HCT116 (cell line): ENCODE results near the gene PFKP. TPM values are rescaled to one million over a fixed set of nuclear protein-coding genes. Genes with fewer than 3 reads are reported as not detected.

ENCODE experiments used
- ATAC-seq: fragments of 200-7000 bp; cut with Tn5 transposase; 2 replicates; pipeline ENCODE4 v1.9.1; 2020; ENCODE audit warnings: mild to moderate bottlenecking, moderate library complexity
- BruUV-seq: library from RNA; stranded (reverse); fragments of 400-500 nt; replicated peaks from 2 replicates; lab custom pipeline; 2021; lab: Mats Ljungman, UMichigan
- CTCF ChIA-PET: fragments of 300-600 bp; sonication (Branson Sonifier 250); formaldehyde crosslinking; loops from one replicate; lab custom pipeline; 2021; ENCODE audit warnings: antibody characterized with exemption; lab: Charles Lee
- POLR2A ChIA-PET: fragments of 300-600, 350-600 bp; sonication (Branson Sonifier 250); formaldehyde crosslinking; loops from one replicate; lab custom pipeline; 2021; ENCODE audit warnings: antibody characterized with exemption; lab: Charles Lee
- RAD21 ChIA-PET, 2 experiments: fragments of 300-600 bp; sonication (Branson Sonifier 250); formaldehyde crosslinking; loops; one replicate each; lab custom pipeline; 2023; ENCODE audit warnings: low total read pairs in 2 of 2; ENCODE audit not compliant: uncharacterized antibody in 2 of 2, unreplicated experiment in 2 of 2, low non-redundant PET in 1 of 2; lab: Charles Lee
- DNase-seq: peaks from one replicate; pipeline ENCODE4 v3.0.0-alpha.2; 2010; ENCODE audit warnings: low read depth, low spot score
- H2AFZ ChIP-seq: fragments of 200-600 bp; shearing (Covaris generic), sonication (generic); 2 replicates; pipeline ENCODE4 v1.6.1; 2017; ENCODE audit warnings: low read depth, mixed run types, mixed read lengths, antibody characterized with exemption, low read length; ENCODE audit not compliant: poor library complexity, severe bottlenecking
- H3K27ac ChIP-seq: 2 replicates; pipeline ENCODE4 v1.5.1; 2012; ENCODE audit warnings: low read depth, low read length
- H3K27me3 ChIP-seq: fragments of 200-600 bp; sonication (generic); 2 replicates; pipeline ENCODE4 v1.6.1; 2016; ENCODE audit warnings: mixed run types, low read length, mixed read lengths; ENCODE audit not compliant: insufficient read depth
- H3K36me3 ChIP-seq, 2 experiments: fragments of 200-500 bp in 1 of 2; fragments of 200-600 bp in 1 of 2; sonication (Bioruptor generic) in 1 of 2; sonication (generic) in 1 of 2; 2 replicates each; pipeline versions ENCODE4 v1.5.1 to v1.6.1; 2014 to 2016; ENCODE audit warnings: low read length in 2 of 2, inconsistent platforms in 1 of 2, mixed read lengths in 1 of 2, mixed run types in 1 of 2; ENCODE audit not compliant: insufficient read depth in 2 of 2, control insufficient read depth in 1 of 2
- H3K4me1 ChIP-seq, 2 experiments: fragments of 200-600 bp in 1 of 2; sonication (generic) in 1 of 2; 2 replicates each; pipeline versions ENCODE4 v1.5.1 to v1.6.1; 2012 to 2017; ENCODE audit warnings: low read length in 2 of 2, inconsistent platforms in 1 of 2, mild to moderate bottlenecking in 1 of 2, mixed read lengths in 1 of 2, mixed run types in 1 of 2, moderate library complexity in 1 of 2; ENCODE audit not compliant: insufficient read depth in 2 of 2, control insufficient read depth in 1 of 2
- H3K4me2 ChIP-seq: fragments of 200-600 bp; sonication (generic); 2 replicates; pipeline ENCODE4 v1.6.1; 2017; ENCODE audit warnings: mixed run types, low read length, mixed read lengths
- H3K4me3 ChIP-seq, 2 experiments: fragments of 200-600 bp in 1 of 2; sonication (generic) in 1 of 2; replicated peaks in 1 of 2; 2 replicates each; pipeline ENCODE4 v1.5.1; 2011 to 2016; ENCODE audit warnings: low read length in 2 of 2, control low read depth in 1 of 2, low read depth in 1 of 2, mild to moderate bottlenecking in 1 of 2, mixed read lengths in 1 of 2, mixed run types in 1 of 2
- H3K79me2 ChIP-seq: fragments of 200-600 bp; sonication (generic); 2 replicates; pipeline ENCODE4 v1.6.1; 2017; ENCODE audit warnings: mild to moderate bottlenecking, mixed run types, low read length, moderate library complexity, mixed read lengths; ENCODE audit not compliant: insufficient read depth
- H3K9ac ChIP-seq: fragments of 200-600 bp; sonication (generic); 2 replicates; pipeline ENCODE4 v1.6.1; 2016; ENCODE audit warnings: low read length, mixed read lengths
- H3K9me2 ChIP-seq: fragments of 200-600 bp; sonication (generic), shearing (Covaris generic); 2 replicates; pipeline ENCODE4 v1.6.1; 2017; ENCODE audit warnings: mixed run types, mild to moderate bottlenecking, moderate library complexity; ENCODE audit not compliant: insufficient read depth
- H3K9me3 ChIP-seq, 2 experiments: fragments of 200-500 bp in 1 of 2; fragments of 200-600 bp in 1 of 2; sonication (Bioruptor generic) in 1 of 2; sonication (generic) in 1 of 2; 2 replicates each; pipeline ENCODE4 v1.6.1; 2014 to 2017; ENCODE audit warnings: low read length in 2 of 2, mixed read lengths in 2 of 2, inconsistent platforms in 1 of 2, low read depth in 1 of 2, mild to moderate bottlenecking in 1 of 2, mixed run types in 1 of 2, moderate library complexity in 1 of 2; ENCODE audit not compliant: control insufficient read depth in 1 of 2, insufficient read depth in 1 of 2
- H4K20me1 ChIP-seq: fragments of 200-600 bp; sonication (generic), shearing (Covaris generic); 2 replicates; pipeline ENCODE4 v1.6.1; 2017; ENCODE audit warnings: mixed run types, mild to moderate bottlenecking, moderate library complexity; ENCODE audit not compliant: insufficient read depth
- EGR1 ChIP-seq: IDR thresholded peaks from 2 replicates; pipeline ENCODE4 v1.6.1; 2012; ENCODE audit warnings: low read depth
- FOSL1 ChIP-seq: IDR thresholded peaks from 2 replicates; pipeline ENCODE4 v1.6.1; 2012; ENCODE audit warnings: low read depth
- JUND ChIP-seq: IDR thresholded peaks from 2 replicates; pipeline ENCODE4 v1.6.1; 2012
- SRF ChIP-seq: IDR thresholded peaks from 2 replicates; pipeline ENCODE4 v1.6.1; 2012; ENCODE audit warnings: low read depth
- intact Hi-C: fragments of 100-400 bp; cut with micrococcal nuclease; formaldehyde crosslinking; loops from 2 replicates; pipeline ENCODE4 v1.10.0; 2022
- total RNA-seq: library from RNA; stranded (reverse); gene quantifications from one replicate; pipeline ENCODE4 v1.2.1, GENCODE V29; 2021; ENCODE audit not compliant: unreplicated experiment
- TF ChIP-seq, protein P1 (sequence below), 3 experiments: fragments of 200-600 bp in 1 of 3; sonication (generic) in 1 of 3; IDR thresholded peaks in 2 of 3; conservative IDR thresholded peaks in 1 of 3; 2 replicates each; pipeline ENCODE4 v1.5.1; 2012 to 2017; ENCODE audit warnings: low read depth in 2 of 3, low read length in 2 of 3, antibody characterized with exemption in 1 of 3, borderline replicate concordance in 1 of 3, control low read depth in 1 of 3, mild to moderate bottlenecking in 1 of 3, mixed read lengths in 1 of 3, mixed run types in 1 of 3, moderate library complexity in 1 of 3; ENCODE audit not compliant: insufficient read depth in 1 of 3
- TF ChIP-seq, protein P2 (sequence below): IDR thresholded peaks from 2 replicates; pipeline ENCODE4 v1.6.1; 2012

PFKP gene
- total RNA-seq, 1 experiment from 2014 or later = 237 TPM

DNA sequence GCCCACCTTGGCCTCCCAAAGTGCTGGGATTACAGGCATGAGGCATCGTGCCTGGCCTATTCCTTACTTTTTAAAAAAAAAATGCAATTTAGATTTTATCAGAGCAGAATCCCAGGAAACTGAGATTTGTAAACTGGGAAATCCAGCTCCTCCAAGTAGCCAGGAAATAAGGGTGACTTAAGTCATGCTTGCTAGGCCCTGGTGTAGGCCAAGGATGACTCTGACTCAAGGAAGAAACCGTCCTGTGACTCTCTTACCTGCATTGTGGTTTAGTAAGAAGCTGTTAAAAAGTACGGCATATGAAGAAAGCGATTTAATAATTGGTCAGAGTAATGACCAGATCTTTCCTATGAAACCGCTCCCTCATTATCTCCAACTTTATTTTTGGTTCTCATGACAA is 10.2 kb downstream of the PFKP start:
- CTCF ChIA-PET = no interaction called here

DNA sequence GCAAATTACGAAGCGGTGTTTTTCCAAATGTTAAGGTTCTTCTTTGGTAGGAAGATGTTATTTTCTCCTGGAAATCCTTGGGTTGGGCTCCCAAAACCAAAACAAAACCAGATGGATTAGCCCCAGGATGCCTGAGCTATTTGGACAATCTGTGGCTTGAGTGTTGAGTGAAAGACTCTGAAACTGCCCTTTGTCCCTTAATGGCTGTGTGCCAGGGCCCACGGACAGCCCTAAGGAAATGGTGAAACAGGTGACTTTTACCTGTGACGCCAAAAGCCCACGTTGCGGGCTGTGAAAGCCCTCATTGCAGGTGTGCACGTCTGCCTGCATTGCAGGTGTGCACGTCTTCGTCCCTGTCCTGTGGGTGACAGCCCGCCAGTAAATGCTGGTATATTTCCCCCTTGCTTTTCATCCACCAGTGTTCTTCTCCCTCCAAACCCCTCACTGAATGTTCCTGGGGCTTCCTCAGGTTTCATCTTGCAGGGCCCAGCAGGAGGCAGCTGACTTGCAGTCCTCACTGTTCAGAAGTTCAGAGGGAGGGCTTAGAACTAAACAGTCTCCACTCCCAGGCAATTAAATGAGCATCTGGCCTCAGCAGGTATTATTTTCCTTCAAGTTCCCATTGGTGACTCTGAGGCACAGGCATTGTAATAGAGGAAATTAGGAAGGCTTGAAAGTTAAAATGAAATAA is 10.7 kb downstream of the PFKP start:
- Histone ChIP-seq H3K9ac (0 out of 2 replicates have a peak overlapping the region, but pooled peaks have one; percentile 6), H3K27ac (peak overlapping the region; percentile 2; the same call in 1 of the 2 replicates), H3K4me3 (no peak overlapping the region), H3K36me3 (peaks cover 11 to 31% of the 10 kb centered on the region in 2 experiments; a peak in 3 of 4 replicates), H3K4me1 (peaks cover 29 to 46% of the 10 kb centered on the region in 2 experiments), H3K9me3 (no peaks in the 10 kb centered on the region), H3K79me2 (peaks cover 98% of the 10 kb centered on the region), H3K27me3 (no peaks in the 10 kb centered on the region), H2AFZ (no peak overlapping the region), H4K20me1 (peaks cover 32% of the 10 kb centered on the region; the same call in 1 of the 2 replicates), H3K4me2 (peak overlapping the region; percentile 2; the same call in 1 of the 2 replicates), H3K9me2 (no peaks in the 10 kb centered on the region)
- peak; percentile 46; the same call in 1 of the 2 replicates for ATAC-seq
- no peak for DNase-seq
- TF ChIP-seq, protein P1, sequence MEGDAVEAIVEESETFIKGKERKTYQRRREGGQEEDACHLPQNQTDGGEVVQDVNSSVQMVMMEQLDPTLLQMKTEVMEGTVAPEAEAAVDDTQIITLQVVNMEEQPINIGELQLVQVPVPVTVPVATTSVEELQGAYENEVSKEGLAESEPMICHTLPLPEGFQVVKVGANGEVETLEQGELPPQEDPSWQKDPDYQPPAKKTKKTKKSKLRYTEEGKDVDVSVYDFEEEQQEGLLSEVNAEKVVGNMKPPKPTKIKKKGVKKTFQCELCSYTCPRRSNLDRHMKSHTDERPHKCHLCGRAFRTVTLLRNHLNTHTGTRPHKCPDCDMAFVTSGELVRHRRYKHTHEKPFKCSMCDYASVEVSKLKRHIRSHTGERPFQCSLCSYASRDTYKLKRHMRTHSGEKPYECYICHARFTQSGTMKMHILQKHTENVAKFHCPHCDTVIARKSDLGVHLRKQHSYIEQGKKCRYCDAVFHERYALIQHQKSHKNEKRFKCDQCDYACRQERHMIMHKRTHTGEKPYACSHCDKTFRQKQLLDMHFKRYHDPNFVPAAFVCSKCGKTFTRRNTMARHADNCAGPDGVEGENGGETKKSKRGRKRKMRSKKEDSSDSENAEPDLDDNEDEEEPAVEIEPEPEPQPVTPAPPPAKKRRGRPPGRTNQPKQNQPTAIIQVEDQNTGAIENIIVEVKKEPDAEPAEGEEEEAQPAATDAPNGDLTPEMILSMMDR (IDR thresholded peaks at IDR 0.05 in 2 of 3, conservative IDR thresholded peaks at IDR 0.05 in 1 of 3; ENCODE audit: borderline replicate concordance in 1 of 3, insufficient read depth in 1 of 3, low read depth in 2 of 3, low read length in 2 of 3) = 0 out of 6 replicates have a peak, but pooled peaks of 1 of the 3 experiments have one; percentile 5
- TF ChIP-seq SRF = no peak
- ChIA-PET CTCF (no interaction called here), POLR2A (no interaction called here), RAD21 (no interaction called here)
- no TSS peak for BruUV-seq
- intact Hi-C loops = no loop called here

More for the DNA sequence above, 10.2 kb downstream of the PFKP start:
- peaks cover 98% of the 10 kb centered on the region for H3K79me2 ChIP-seq
- H4K20me1 ChIP-seq = peaks cover 32% of the 10 kb centered on the region; the same call in 1 of the 2 replicates
- ATAC-seq = no peak
- 0 out of 2 replicates have a peak overlapping the region, but pooled peaks have one; percentile 2 for H3K27ac ChIP-seq
- H3K4me1 ChIP-seq = peaks cover 29 to 51% of the 10 kb centered on the region in 2 experiments
- no peaks in the 10 kb centered on the region for H3K9me3 ChIP-seq
- no peak for TF ChIP-seq JUND
- no peak for TF ChIP-seq EGR1
- TF ChIP-seq FOSL1 = no peak
- TF ChIP-seq, protein P2, sequence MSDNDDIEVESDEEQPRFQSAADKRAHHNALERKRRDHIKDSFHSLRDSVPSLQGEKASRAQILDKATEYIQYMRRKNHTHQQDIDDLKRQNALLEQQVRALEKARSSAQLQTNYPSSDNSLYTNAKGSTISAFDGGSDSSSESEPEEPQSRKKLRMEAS = no peak
- H3K4me2 ChIP-seq = peak overlapping the region; percentile 2; the same call in 1 of the 2 replicates
- H3K4me3 ChIP-seq = no peak overlapping the region
- intact Hi-C loops = no loop called here
- H3K36me3 ChIP-seq = peaks cover 11 to 37% of the 10 kb centered on the region in 2 experiments; a peak in 3 of 4 replicates
- ChIA-PET RAD21 (no interaction called here), POLR2A (interaction anchor here (1.3 kb wide), 1 partner anchor 14 kb away, joined by 4 read pairs; no protein-coding TSS in a partner anchor)
- no peak for DNase-seq
- no TSS peak for BruUV-seq
- H3K9me2 ChIP-seq = no peaks in the 10 kb centered on the region
- H3K9ac ChIP-seq = 0 out of 2 replicates have a peak overlapping the region, but pooled peaks have one; percentile 6
- no peak overlapping the region for H2AFZ ChIP-seq
- no peaks in the 10 kb centered on the region for H3K27me3 ChIP-seq
